Ovary (tissue), 3 donors: ENCODE measurements around the gene SMG9.

ENCODE experiments used
- CTCF ChIP-seq, 3 donors: fragments of 450-650 bp in 2 of 3; fragments of 200-600 bp in 1 of 3; IDR thresholded peaks; one replicate each; pipeline versions ENCODE4 v1.5.1 to v1.8.0; 2016 to 2022; ENCODE audit warnings: antibody characterized with exemption in 3 of 3, mild to moderate bottlenecking in 1 of 3
- EP300 ChIP-seq: sonication (generic); formaldehyde crosslinking; IDR thresholded peaks from one replicate; pipeline ENCODE4 v1.6.1; 2017; ENCODE audit warnings: antibody characterized with exemption
- POLR2A ChIP-seq: fragments of 450-650 bp; IDR thresholded peaks from one replicate; pipeline ENCODE4 v1.6.1; 2017; ENCODE audit warnings: antibody characterized with exemption, mild to moderate bottlenecking, moderate library complexity
- donor health status: DM: no; HTN: no; CAD: no.

DNA sequence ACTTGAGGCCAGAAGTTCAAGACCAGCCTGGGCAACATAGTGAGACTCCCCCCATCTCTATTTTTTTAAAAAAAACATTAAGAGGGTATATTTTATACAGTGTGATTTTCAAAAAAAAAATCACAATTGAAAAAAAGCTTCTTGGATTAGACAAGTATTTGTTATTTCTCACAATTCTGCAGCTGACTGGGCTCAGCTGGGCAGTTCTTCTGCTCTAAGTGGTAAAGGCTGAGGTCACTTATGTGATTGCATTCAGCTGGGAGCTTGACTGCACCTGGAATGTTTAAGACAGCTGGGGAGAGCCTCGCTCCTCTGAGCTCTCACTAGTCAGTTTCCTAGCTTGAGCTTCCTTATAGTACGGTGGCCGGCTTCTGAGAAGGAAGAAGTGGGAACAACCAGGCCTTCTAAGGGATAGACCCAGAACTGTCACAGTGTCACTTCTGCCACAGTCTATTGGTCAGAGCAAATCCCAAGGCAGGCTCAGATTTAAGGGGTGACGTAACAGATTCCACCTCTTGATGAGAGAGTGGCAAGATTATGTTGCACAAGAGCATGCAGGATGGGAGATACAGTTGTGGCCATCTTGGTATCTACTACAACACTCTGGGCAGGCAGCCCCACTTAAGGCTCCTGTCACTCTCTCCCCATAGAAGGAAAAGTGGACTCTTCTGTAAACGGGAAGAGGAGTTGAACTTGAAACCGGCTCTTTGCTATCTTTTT, 58.6 kb downstream of the SMG9 start:
- TF ChIP-seq CTCF (IDR thresholded peaks at IDR 0.05) = no peak
- TF ChIP-seq POLR2A = no peak
- no peak for TF ChIP-seq EP300
